GM12878 (cell line): ENCODE results near the gene RANBP9. TPM values are rescaled to one million over a fixed set of nuclear protein-coding genes. Genes with fewer than 3 reads are reported as not detected.

ENCODE experiments used
- ATAC-seq: fragments of 200-7000 bp; cut with Tn5 transposase; 3 replicates; pipeline ENCODE4 v1.9.1; 2020; ENCODE audit warnings: mild to moderate bottlenecking, moderate library complexity
- BruUV-seq: library from RNA; stranded (reverse); fragments of 400-500 nt; replicated peaks from 2 replicates; lab custom pipeline; 2021; lab: Mats Ljungman, UMichigan
- CTCF ChIA-PET: fragments of 300-600 bp; sonication (Branson Sonifier 250); formaldehyde crosslinking; extraction: SDS; loops from one replicate; lab custom pipeline; 2021; ENCODE audit warnings: inconsistent platforms; lab: Yijun Ruan, JAX
- POLR2A ChIA-PET: fragments of 350-600 bp; formaldehyde crosslinking; extraction: SDS; loops from one replicate; lab custom pipeline; 2021; ENCODE audit warnings: inconsistent platforms; lab: Charles Lee
- RAD21 ChIA-PET: fragments of 300-600 bp; sonication (Branson Sonifier 250); formaldehyde crosslinking; loops from one replicate; lab custom pipeline; 2023; ENCODE audit warnings: antibody characterized with exemption; ENCODE audit not compliant: unreplicated experiment; lab: Charles Lee
- SMC1A ChIA-PET: fragments of 300-600 bp; sonication (Branson Sonifier 250); formaldehyde crosslinking; loops from one replicate; lab custom pipeline; 2023; ENCODE audit not compliant: unreplicated experiment, uncharacterized antibody; lab: Charles Lee
- DNase-seq: peaks from one replicate; pipeline ENCODE4 v3.0.0-alpha.2; 2011; ENCODE audit warnings: low read depth, low spot score
- FAIRE-seq: peaks from 3 replicates; lab custom pipeline; 2011; peaks lifted over from hg19 to GRCh38; lab: Jason Lieb, UNC
- H2AFZ ChIP-seq: 2 replicates; pipeline ENCODE4 v1.6.0; 2011; ENCODE audit warnings: low read depth, low read length, control low read depth; ENCODE audit not compliant: control insufficient read depth
- H3K27ac ChIP-seq: 2 replicates; pipeline ENCODE4 v1.5.1; 2011; ENCODE audit warnings: control low read depth; ENCODE audit not compliant: control insufficient read depth, insufficient read depth
- H3K27me3 ChIP-seq, 2 experiments: replicated peaks in 1 of 2; 2 replicates each; pipeline versions ENCODE4 v1.6.0 to v1.6.1; 2011; ENCODE audit warnings: low read length in 1 of 2; ENCODE audit not compliant: control insufficient read depth in 2 of 2, insufficient read depth in 2 of 2
- H3K36me3 ChIP-seq, 2 experiments: 2 replicates each; pipeline ENCODE4 v1.5.1; 2011; ENCODE audit warnings: low read length in 1 of 2; ENCODE audit not compliant: control insufficient read depth in 2 of 2, insufficient read depth in 2 of 2
- H3K4me1 ChIP-seq: 2 replicates; pipeline ENCODE4 v1.6.1; 2011; ENCODE audit warnings: mild to moderate bottlenecking, low read length, moderate library complexity, mixed read lengths; ENCODE audit not compliant: control insufficient read depth, insufficient read depth
- H3K4me2 ChIP-seq: 2 replicates; pipeline ENCODE4 v1.6.0; 2011; ENCODE audit warnings: control low read depth; ENCODE audit not compliant: control insufficient read depth, insufficient read depth
- H3K4me3 ChIP-seq: fragments of 200-600 bp; sonication (generic); 2 replicates; pipeline ENCODE4 v1.5.1; 2016
- H3K79me2 ChIP-seq: 2 replicates; pipeline ENCODE4 v1.6.0; 2011; ENCODE audit warnings: low read length; ENCODE audit not compliant: control insufficient read depth, insufficient read depth
- H3K9ac ChIP-seq: 2 replicates; pipeline ENCODE4 v1.8.0; 2011; ENCODE audit warnings: low read length, control low read depth, mixed read lengths; ENCODE audit not compliant: control insufficient read depth, insufficient read depth
- H3K9me3 ChIP-seq: replicated peaks from 3 replicates; pipeline ENCODE4 v1.5.1; 2011; ENCODE audit warnings: mild to moderate bottlenecking, low read length; ENCODE audit not compliant: control insufficient read depth, insufficient read depth
- H4K20me1 ChIP-seq: 2 replicates; pipeline ENCODE4 v1.6.0; 2011; ENCODE audit not compliant: control insufficient read depth, insufficient read depth
- BRCA1 ChIP-seq: IDR thresholded peaks from 2 replicates; pipeline ENCODE4 v1.6.1; 2011; ENCODE audit warnings: low read depth, low read length, improper control_type of control experiment
- CTCF ChIP-seq, 3 experiments: IDR thresholded peaks in 2 of 3; conservative IDR thresholded peaks in 1 of 3; 2 replicates each; pipeline ENCODE4 v1.5.1; 2011; ENCODE audit warnings: low read depth in 3 of 3, low read length in 3 of 3, mild to moderate bottlenecking in 3 of 3, control low read depth in 2 of 3, moderate library complexity in 2 of 3, inconsistent platforms in 1 of 3, mixed read lengths in 1 of 3; ENCODE audit not compliant: control insufficient read depth in 2 of 3, insufficient read depth in 1 of 3; ENCODE audit errors: extremely low read depth in 1 of 3
- E4F1 ChIP-seq: fragments of 450-650 bp; IDR thresholded peaks from 2 replicates; pipeline ENCODE4 v1.6.1; 2018; ENCODE audit warnings: borderline replicate concordance, mild to moderate bottlenecking; ENCODE audit not compliant: partially characterized antibody
- HDGF ChIP-seq: fragments of 450-650 bp; IDR thresholded peaks from 2 replicates; pipeline ENCODE4 v1.6.1; 2016; ENCODE audit warnings: antibody characterized with exemption
- NR2F1 ChIP-seq: fragments of 450-650 bp; conservative IDR thresholded peaks from 2 replicates; pipeline ENCODE4 v1.6.1; 2017; ENCODE audit warnings: mild to moderate bottlenecking
- RELB ChIP-seq: fragments of 450-650 bp; IDR thresholded peaks from 2 replicates; pipeline ENCODE4 v1.6.1; 2017; ENCODE audit warnings: low read depth, mild to moderate bottlenecking, moderate library complexity
- TBL1XR1 ChIP-seq: IDR thresholded peaks from 2 replicates; pipeline ENCODE4 v1.6.1; 2012; ENCODE audit warnings: low read depth, low read length, improper control_type of control experiment
- ZNF217 ChIP-seq: fragments of 450-650 bp; IDR thresholded peaks from 2 replicates; pipeline ENCODE4 v1.6.1; 2017; ENCODE audit warnings: antibody characterized with exemption, mild to moderate bottlenecking
- WGBS: methylation state at CpG from one replicate; pipeline ENCODE4 v1.1.6; 2016; ENCODE audit warnings: low lambda C conversion rate; ENCODE audit not compliant: insufficient replicate concordance, insufficient coverage; ENCODE audit errors: missing lambda C conversion rate; 5-methylcytosine and 5-hydroxymethylcytosine counted together
- in situ Hi-C: fragments of 300-500 bp; cut with MboI; formaldehyde crosslinking; loops from 9 replicates; pipeline ENCODE4 v1.14.3; 2018; ENCODE audit warnings: mixed read lengths
- intact Hi-C: fragments of 100-400 bp; cut with micrococcal nuclease; formaldehyde crosslinking; loops from one replicate; pipeline ENCODE4 v1.14.2; 2022; ENCODE audit not compliant: unreplicated experiment
- polyA plus RNA-seq, 11 experiments: library from polyadenylated mRNA; depleted of rRNA in 4 of 11; unstranded in 6 of 11; stranded (reverse) in 5 of 11; fragments of >200 nt; fragmentation: Nextera tagmentation in 4 of 11; fragmentation: Illumina TruSeq in 1 of 11; extraction: Ambion mirVana in 4 of 11; extraction: Trizol in 1 of 11; gene quantifications; 1 replicate in 1 of 11; 2 replicates in 10 of 11; pipeline versions ENCODE4 v1.2.1 to v1.2.3, GENCODE V29; 2011 to 2016; ENCODE audit warnings: inconsistent platforms in 2 of 11, missing spikeins in 2 of 11, low read depth in 1 of 11
- total RNA-seq, 4 experiments: library from RNA; depleted of rRNA in 3 of 4; stranded (reverse); fragments of >200 nt in 3 of 4; fragmentation: Illumina TruSeq in 1 of 4; extraction: Trizol in 1 of 4; gene quantifications; 2 replicates each; pipeline versions ENCODE4 v1.2.1 to v1.2.3, GENCODE V29; 2013 to 2021

Gene RANBP9
- total and polyA plus RNA-seq, 10 of the 15 experiments (the other 5 are each of a cell fraction or from before 2014, with no cell fraction given) = 3.7 to 43.1 (median 16.2) TPM

GRCh38 chr6:13684855-13685254 is 26.8 kb downstream of the RANBP9 start:
- peaks cover 12% of the 10 kb centered on the region for H3K4me1 ChIP-seq
- RAD21 ChIA-PET = interaction anchor here (0.9 kb wide), 1 partner anchor 30 kb away, joined by 3 read pairs; no protein-coding TSS in a partner anchor
- no peaks in the 10 kb centered on the region for H3K27me3 ChIP-seq
- peaks cover 30% of the 10 kb centered on the region for H3K79me2 ChIP-seq
- intact Hi-C loops = no loop called here
- H3K4me2 ChIP-seq = no peak overlapping the region
- in situ Hi-C loops = no loop called here
- no peak overlapping the region for H2AFZ ChIP-seq
- ATAC-seq (no peak), DNase-seq (no peak)
- no peak overlapping the region for H3K4me3 ChIP-seq
- H3K27ac ChIP-seq = no peak overlapping the region
- WGBS = 65% methylated on average over 4 of the region's 4 CpGs
- H4K20me1 ChIP-seq = no peaks in the 10 kb centered on the region
- POLR2A ChIA-PET = interaction anchor here (0.6 kb wide), 1 partner anchor 161 kb away, joined by 7 read pairs; no protein-coding TSS in a partner anchor
- no peak for TF ChIP-seq BRCA1
- TF ChIP-seq RELB = no peak
- TF ChIP-seq CTCF (IDR thresholded peaks at IDR 0.05 in 2 of 3, conservative IDR thresholded peaks at IDR 0.05 in 1 of 3; ENCODE audit: control insufficient read depth in 2 of 3, extremely low read depth in 1 of 3, insufficient read depth in 1 of 3, low read depth in 3 of 3, low read length in 3 of 3) = no peak
- TF ChIP-seq NR2F1 = no peak
- TF ChIP-seq E4F1 = no peak
- no peak for TF ChIP-seq TBL1XR1
- TF ChIP-seq ZNF217 = no peak
- no peak for TF ChIP-seq HDGF
- TF ChIP-seq, all 136 proteins: peak for 0
- ChIA-PET SMC1A (interaction anchor here (1.0 to 2.1 kb wide), 4 partner anchors 10 to 24 kb away, joined by 3 to 8 read pairs (median 6); no protein-coding TSS in a partner anchor), CTCF (interaction anchor here (1.0 to 1.3 kb wide), 3 partner anchors 11 to 68 kb away, joined by 3 to 5 read pairs (median 3); no protein-coding TSS in a partner anchor)
- H3K9ac ChIP-seq = no peak overlapping the region
- no peaks in the 10 kb centered on the region; the same call in 1 of the 3 replicates for H3K9me3 ChIP-seq
- no TSS peak for BruUV-seq
- H3K36me3 ChIP-seq = peaks cover 2 to 4% of the 10 kb centered on the region in 2 experiments; a peak in 3 of 4 replicates
- FAIRE-seq = no peak
